ENCODE measurements around the gene ARL6IP1.
"Not testable (repeated sequence)": the region's sequence is repeated elsewhere in the genome, so short reads cannot be mapped to it uniquely, and the experiment has no call there.

The ARL6IP1 gene

GRCh38 chr16:18757960-18758660 is 43.2 kb downstream of the ARL6IP1 start:
- not testable (repeated sequence) for DNase-seq

GRCh38 chr16:18756639-18757038 is 44.7 kb downstream of the ARL6IP1 start:
- not testable (repeated sequence) for DNase-seq

GRCh38 chr16:18742870-18743269 is 58.5 kb downstream of the ARL6IP1 start:
- not testable (repeated sequence) for DNase-seq

All from NCI-H1436 treated with DMSO at 0.1 percent for 48 hours (cell line).